OCI-LY1 (cell line): ENCODE measurements around the gene DNAJC6.

Source experiments
- EZH2 ChIP-seq: fragments of 200-600 bp; sonication (generic), shearing (Covaris generic); IDR thresholded peaks from 2 replicates; pipeline ENCODE4 v1.8.0; 2017; ENCODE audit warnings: borderline replicate concordance, mixed run types, mild to moderate bottlenecking, antibody characterized with exemption, low read length, moderate library complexity, mixed read lengths
- TF ChIP-seq, protein P1 (sequence below): fragments of 200-600 bp; sonication (generic), shearing (Covaris generic); IDR thresholded peaks from 2 replicates; pipeline ENCODE4 v1.5.1; 2017; ENCODE audit warnings: mild to moderate bottlenecking, antibody characterized with exemption, low read length, moderate library complexity, mixed read lengths

DNA sequence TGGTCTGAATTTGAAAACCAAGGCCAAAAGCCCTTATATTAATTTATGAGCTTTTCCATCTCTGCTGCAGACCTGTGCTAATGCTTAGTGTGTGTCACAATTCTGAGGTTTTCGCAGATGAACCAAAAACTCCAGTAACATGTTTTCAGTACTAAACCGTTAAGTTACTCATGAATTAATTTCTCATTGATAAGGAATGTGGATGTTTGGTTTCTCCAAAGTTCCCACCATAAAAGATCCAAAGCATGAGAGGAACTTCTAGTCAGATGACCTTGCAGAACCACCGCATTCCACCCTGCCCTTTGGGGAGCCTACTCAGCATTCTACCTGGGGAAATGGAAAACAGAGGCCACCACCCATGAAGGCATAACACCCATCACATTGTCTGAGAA, 103.6 kb downstream of the DNAJC6 start:
- TF ChIP-seq, protein P1, sequence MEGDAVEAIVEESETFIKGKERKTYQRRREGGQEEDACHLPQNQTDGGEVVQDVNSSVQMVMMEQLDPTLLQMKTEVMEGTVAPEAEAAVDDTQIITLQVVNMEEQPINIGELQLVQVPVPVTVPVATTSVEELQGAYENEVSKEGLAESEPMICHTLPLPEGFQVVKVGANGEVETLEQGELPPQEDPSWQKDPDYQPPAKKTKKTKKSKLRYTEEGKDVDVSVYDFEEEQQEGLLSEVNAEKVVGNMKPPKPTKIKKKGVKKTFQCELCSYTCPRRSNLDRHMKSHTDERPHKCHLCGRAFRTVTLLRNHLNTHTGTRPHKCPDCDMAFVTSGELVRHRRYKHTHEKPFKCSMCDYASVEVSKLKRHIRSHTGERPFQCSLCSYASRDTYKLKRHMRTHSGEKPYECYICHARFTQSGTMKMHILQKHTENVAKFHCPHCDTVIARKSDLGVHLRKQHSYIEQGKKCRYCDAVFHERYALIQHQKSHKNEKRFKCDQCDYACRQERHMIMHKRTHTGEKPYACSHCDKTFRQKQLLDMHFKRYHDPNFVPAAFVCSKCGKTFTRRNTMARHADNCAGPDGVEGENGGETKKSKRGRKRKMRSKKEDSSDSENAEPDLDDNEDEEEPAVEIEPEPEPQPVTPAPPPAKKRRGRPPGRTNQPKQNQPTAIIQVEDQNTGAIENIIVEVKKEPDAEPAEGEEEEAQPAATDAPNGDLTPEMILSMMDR = no peak
- no peak for TF ChIP-seq EZH2
